Ovary (tissue), 9 donors: ENCODE data around the gene PFN4. TPM values are rescaled to one million over a fixed set of nuclear protein-coding genes. Genes with fewer than 3 reads are reported as not detected.

ENCODE experiments used
- DNase-seq, 5 donors: peaks; one replicate each; pipeline ENCODE4 v3.0.0-alpha.2; 2019 to 2020
- H3K27ac ChIP-seq, 2 donors: fragments of 200-600 bp; one replicate each; pipeline versions ENCODE4 v1.5.1 to v1.8.0; 2019 to 2022
- H3K27me3 ChIP-seq: fragments of 200-600 bp; one replicate; pipeline ENCODE4 v1.8.0; 2022
- H3K36me3 ChIP-seq: fragments of 200-600 bp; sonication (generic); one replicate; pipeline ENCODE4 v1.5.1; 2019
- H3K4me1 ChIP-seq: one replicate; pipeline ENCODE4 v1.8.1; 2013; ENCODE audit warnings: mild to moderate bottlenecking, moderate library complexity; ENCODE audit not compliant: insufficient read depth
- H3K4me3 ChIP-seq: fragments of 200-600 bp; sonication (generic); one replicate; pipeline ENCODE4 v1.5.1; 2017
- H3K9me3 ChIP-seq, 2 donors: fragments of 200-600 bp in 1 of 2; sonication (generic) in 1 of 2; one replicate each; pipeline versions ENCODE4 v1.5.1 to v1.8.1; 2013 to 2019; ENCODE audit warnings: mild to moderate bottlenecking in 1 of 2, moderate library complexity in 1 of 2
- EP300 ChIP-seq: sonication (generic); formaldehyde crosslinking; IDR thresholded peaks from one replicate; pipeline ENCODE4 v1.6.1; 2017; ENCODE audit warnings: antibody characterized with exemption
- POLR2A ChIP-seq: fragments of 450-650 bp; IDR thresholded peaks from one replicate; pipeline ENCODE4 v1.6.1; 2017; ENCODE audit warnings: antibody characterized with exemption, mild to moderate bottlenecking, moderate library complexity
- WGBS, 3 donors: extraction: QIAGEN DNeasy Blood & Tissue Kit in 1 of 3; methylation state at CpG; one replicate each; pipeline versions ENCODE4 v1.1.5 to v1.1.7; 2013 to 2017; 5-methylcytosine and 5-hydroxymethylcytosine counted together
- intact Hi-C, 4 donors: fragments of 100-400 bp; cut with DNase I; formaldehyde crosslinking; loops; one replicate each; pipeline versions ENCODE4 v1.11.0 to v1.15.1; 2022 to 2023
- polyA plus RNA-seq, 2 donors: library from polyadenylated mRNA; stranded (reverse); fragments of 200-250 nt in 1 of 2; fragments of 350-450 nt in 1 of 2; fragmentation: Illumina TruSeq in 1 of 2; extraction: RNeasy Lipid Tissue Mini Kit (QIAGEN cat#74804) in 1 of 2; gene quantifications; one replicate each; pipeline ENCODE4 v1.2.3, GENCODE V29; 2013 to 2014
- total RNA-seq, 7 donors: library from RNA; depleted of rRNA in 2 of 7; stranded (reverse); fragments of >200 nt in 2 of 7; fragmentation: NEBNext Ultra II Directional in 3 of 7; extraction: Animal tissue kit (Norgen Biotek cat#: 25700) in 3 of 7; gene quantifications; one replicate each; pipeline versions ENCODE4 v1.1.0 to v1.2.4, GENCODE V29; 2016 to 2023
- TF ChIP-seq, protein P1 (sequence below), 3 donors: fragments of 450-650 bp in 2 of 3; fragments of 200-600 bp in 1 of 3; IDR thresholded peaks; one replicate each; pipeline versions ENCODE4 v1.5.1 to v1.8.0; 2016 to 2022; ENCODE audit warnings: antibody characterized with exemption in 3 of 3, mild to moderate bottlenecking in 1 of 3
- donor health status: DM: no; HTN: no; CAD: no; lungs with moderate emphysema.
- donor health status: DM: no; HTN: no; CAD: no.
- donor health status: Bipolar disorder and iron deficiency.
- donor health status: DM: yes; HTN: yes; CAD: no.
- donor health status: DM: no; HTN: no; CAD: no.
- donor health status: DM: yes; HTN: yes; CAD: no.

The PFN4 gene
- total and polyA plus RNA-seq, 9 donors: 0.18 to 4.4 (median 1.1) TPM

DNA sequence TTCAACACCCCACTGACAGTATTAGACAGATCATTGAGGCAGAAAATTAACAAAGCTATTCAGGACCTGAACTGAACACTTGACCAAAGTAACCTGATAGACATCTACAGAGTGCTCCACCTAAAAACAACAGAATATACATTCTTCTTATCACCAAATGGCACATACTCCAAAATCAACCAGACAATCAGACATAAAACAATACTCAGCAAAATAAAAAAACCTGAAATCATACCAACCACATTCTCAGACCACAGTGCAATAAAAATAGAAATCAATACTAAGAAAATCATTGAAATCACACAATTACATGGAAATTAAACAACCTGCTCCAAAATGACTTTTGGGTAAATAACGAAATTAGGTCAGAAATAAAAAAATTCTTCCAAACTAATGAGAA lies 15.8 kb downstream of the PFN4 start:
- Histone ChIP-seq H3K4me3 (no peak overlapping the region), H3K27ac (no peak overlapping the region), H3K9me3 (no peaks in the 10 kb centered on the region), H3K27me3 (no peaks in the 10 kb centered on the region), H3K36me3 (no peaks in the 10 kb centered on the region), H3K4me1 (peaks cover 7% of the 10 kb centered on the region)
- intact Hi-C loops: no loop called here
- DNase-seq: no peak
- 50 to 98% (median 52%) methylated on average over 1 of the region's 1 CpG for WGBS, 3 donors
- no peak for TF ChIP-seq EP300
- TF ChIP-seq POLR2A: no peak
- TF ChIP-seq, protein P1, sequence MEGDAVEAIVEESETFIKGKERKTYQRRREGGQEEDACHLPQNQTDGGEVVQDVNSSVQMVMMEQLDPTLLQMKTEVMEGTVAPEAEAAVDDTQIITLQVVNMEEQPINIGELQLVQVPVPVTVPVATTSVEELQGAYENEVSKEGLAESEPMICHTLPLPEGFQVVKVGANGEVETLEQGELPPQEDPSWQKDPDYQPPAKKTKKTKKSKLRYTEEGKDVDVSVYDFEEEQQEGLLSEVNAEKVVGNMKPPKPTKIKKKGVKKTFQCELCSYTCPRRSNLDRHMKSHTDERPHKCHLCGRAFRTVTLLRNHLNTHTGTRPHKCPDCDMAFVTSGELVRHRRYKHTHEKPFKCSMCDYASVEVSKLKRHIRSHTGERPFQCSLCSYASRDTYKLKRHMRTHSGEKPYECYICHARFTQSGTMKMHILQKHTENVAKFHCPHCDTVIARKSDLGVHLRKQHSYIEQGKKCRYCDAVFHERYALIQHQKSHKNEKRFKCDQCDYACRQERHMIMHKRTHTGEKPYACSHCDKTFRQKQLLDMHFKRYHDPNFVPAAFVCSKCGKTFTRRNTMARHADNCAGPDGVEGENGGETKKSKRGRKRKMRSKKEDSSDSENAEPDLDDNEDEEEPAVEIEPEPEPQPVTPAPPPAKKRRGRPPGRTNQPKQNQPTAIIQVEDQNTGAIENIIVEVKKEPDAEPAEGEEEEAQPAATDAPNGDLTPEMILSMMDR (IDR thresholded peaks at IDR 0.05): no peak

DNA sequence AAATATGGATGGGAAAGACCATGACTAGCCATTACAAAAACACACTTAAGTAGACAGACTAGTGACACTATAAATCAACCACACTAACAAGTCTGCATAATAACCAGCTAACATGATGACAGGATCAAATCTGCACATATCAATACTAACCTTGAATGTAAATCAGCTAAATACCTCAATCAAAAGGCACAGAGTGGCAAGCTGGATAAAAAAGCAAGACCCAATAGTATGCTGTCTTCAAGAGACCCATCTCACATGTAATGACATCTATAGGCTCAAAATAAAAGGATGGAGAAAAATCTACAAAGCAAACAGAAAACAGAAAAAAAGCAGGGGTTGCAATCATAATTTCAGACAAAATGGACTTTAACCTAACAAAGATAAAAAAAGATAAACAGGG lies 16.3 kb downstream of the PFN4 start:
- no peaks in the 10 kb centered on the region for H3K9me3 ChIP-seq
- no peaks in the 10 kb centered on the region for H3K36me3 ChIP-seq
- no peak for TF ChIP-seq EP300
- no peak for TF ChIP-seq POLR2A
- no peaks in the 10 kb centered on the region for H3K27me3 ChIP-seq
- peaks cover 7% of the 10 kb centered on the region for H3K4me1 ChIP-seq
- no peak overlapping the region for H3K4me3 ChIP-seq
- DNase-seq: no peak
- no peak overlapping the region for H3K27ac ChIP-seq
- intact Hi-C loops: no loop called here

DNA sequence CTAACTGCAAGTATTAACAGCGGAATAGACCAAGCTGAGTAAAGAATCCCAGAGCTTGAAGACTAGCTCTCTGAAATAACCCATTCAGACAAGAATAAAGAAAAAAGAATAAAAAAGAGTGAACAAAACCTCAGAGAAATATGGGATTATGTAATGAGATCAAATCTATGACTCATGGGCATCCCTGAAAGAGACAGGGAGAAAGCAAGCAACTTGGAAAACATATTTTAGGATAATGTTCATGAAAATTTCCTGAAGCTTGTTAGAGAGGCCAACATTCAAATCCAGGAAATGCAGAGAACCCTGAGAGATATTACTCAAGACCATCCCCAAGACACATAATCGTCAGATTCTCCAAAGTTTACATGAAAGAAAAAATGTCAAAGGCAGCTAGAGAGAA lies 17.3 kb downstream of the PFN4 start:
- WGBS, 3 donors: 49 to 50% (median 50%) methylated on average over 2 of the region's 2 CpGs
- Histone ChIP-seq H3K27ac (no peak overlapping the region), H3K9me3 (no peaks in the 10 kb centered on the region), H3K4me3 (no peak overlapping the region), H3K36me3 (no peaks in the 10 kb centered on the region), H3K27me3 (no peaks in the 10 kb centered on the region), H3K4me1 (peaks cover 4% of the 10 kb centered on the region)
- no peak for DNase-seq
- TF ChIP-seq, protein P1 (IDR thresholded peaks at IDR 0.05): no peak
- TF ChIP-seq EP300: no peak
- no peak for TF ChIP-seq POLR2A
- intact Hi-C loops: no loop called here

DNA sequence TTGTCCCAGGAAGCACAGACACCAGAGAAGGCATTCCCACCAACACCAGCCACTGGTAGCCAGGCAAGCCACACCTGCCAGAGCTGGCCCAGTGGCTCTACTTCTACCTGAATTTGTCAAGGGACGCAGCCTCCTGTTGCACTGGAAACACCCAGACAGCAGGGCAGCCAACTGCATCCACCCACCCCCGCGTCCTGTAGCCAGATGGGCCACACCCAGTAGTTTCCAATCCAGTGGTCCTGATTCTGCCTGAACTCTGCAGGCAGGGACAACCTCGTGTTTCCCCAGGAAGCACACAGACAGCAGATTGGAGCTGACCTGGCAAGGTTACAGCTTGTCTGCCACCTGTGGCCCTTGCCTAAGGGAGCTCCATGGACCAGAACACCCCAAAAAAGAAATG lies 18.2 kb downstream of the PFN4 start:
- no peaks in the 10 kb centered on the region for H3K36me3 ChIP-seq
- H3K4me1 ChIP-seq: no peaks in the 10 kb centered on the region
- DNase-seq: no peak
- H3K27ac ChIP-seq: no peak overlapping the region
- 78 to 88% (median 83%) methylated on average over 4 of the region's 4 CpGs for WGBS, 3 donors
- intact Hi-C loops: no loop called here
- TF ChIP-seq, protein P1 (IDR thresholded peaks at IDR 0.05): no peak
- no peak for TF ChIP-seq EP300
- TF ChIP-seq POLR2A: no peak
- H3K27me3 ChIP-seq: no peaks in the 10 kb centered on the region
- no peak overlapping the region for H3K4me3 ChIP-seq
- H3K9me3 ChIP-seq: no peaks in the 10 kb centered on the region

DNA sequence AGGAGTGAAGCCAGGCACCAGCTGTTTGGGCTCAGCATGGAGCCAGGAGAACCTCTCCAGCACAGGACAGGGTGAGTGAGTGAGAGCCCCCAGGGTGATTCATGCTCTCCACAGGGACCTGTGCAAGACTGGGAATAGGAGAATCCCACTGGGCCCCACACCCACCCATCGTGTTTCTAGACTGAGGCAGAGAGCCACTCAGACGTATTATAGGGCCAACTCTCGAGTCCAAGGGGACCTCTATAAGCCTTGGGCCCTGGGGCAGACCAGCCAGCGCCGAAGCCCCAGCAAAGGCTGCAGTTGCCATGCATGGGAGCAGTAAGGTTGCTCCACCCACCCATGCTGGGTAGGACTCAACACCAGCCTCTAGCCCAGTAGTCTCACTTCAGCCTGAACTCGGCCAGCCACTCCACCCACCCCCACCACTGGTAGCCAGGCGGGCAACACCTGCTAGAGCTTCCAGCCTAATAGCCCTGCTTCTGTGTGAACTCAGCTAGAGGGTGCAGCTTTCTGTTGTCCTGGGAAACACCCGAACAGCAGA lies 19.0 kb downstream of the PFN4 start:
- 93 to 98% (median 93%) methylated on average over 8 of the region's 8 CpGs for WGBS, 3 donors
- H3K27me3 ChIP-seq: no peaks in the 10 kb centered on the region
- no peak for TF ChIP-seq POLR2A
- TF ChIP-seq EP300: no peak
- TF ChIP-seq, protein P1 (IDR thresholded peaks at IDR 0.05): no peak

More for the DNA sequence above, 19.0 kb downstream of the PFN4 start:
- Histone ChIP-seq H3K27ac (no peak overlapping the region), H3K36me3 (no peaks in the 10 kb centered on the region), H3K4me3 (no peak overlapping the region), H3K9me3 (no peaks in the 10 kb centered on the region), H3K4me1 (no peaks in the 10 kb centered on the region)
- intact Hi-C loops: no loop called here
- no peak for DNase-seq
